Psoas muscle (tissue), 8 donors: Measurements from ENCODE around the gene LHFPL6. TPM values are rescaled to one million over a fixed set of nuclear protein-coding genes. Genes with fewer than 3 reads are reported as not detected.

Experiments used
- ATAC-seq, 4 donors: fragments of 200-7000 bp; cut with Tn5 transposase; one replicate each; pipeline ENCODE4 v1.9.1; 2020; ENCODE audit warnings: moderate library complexity in 3 of 4, mild to moderate bottlenecking in 2 of 4
- DNase-seq, 2 donors: peaks; one replicate each; pipeline ENCODE4 v3.0.0-alpha.2; 2020
- H3K27ac ChIP-seq: fragments of 200-600 bp; one replicate; pipeline ENCODE4 v1.8.0; 2022
- H3K27me3 ChIP-seq, 3 donors: fragments of 200-600 bp in 1 of 3; one replicate each; pipeline versions ENCODE4 v1.6.1 to v1.8.0; 2013 to 2022; ENCODE audit warnings: low read length in 2 of 3, mild to moderate bottlenecking in 2 of 3, moderate library complexity in 1 of 3; ENCODE audit not compliant: insufficient read depth in 3 of 3
- H3K36me3 ChIP-seq, 2 donors: fragments of 200-600 bp in 1 of 2; one replicate each; pipeline versions ENCODE4 v1.6.1 to v1.8.0; 2013 to 2022; ENCODE audit warnings: low read depth in 1 of 2, mild to moderate bottlenecking in 1 of 2, moderate library complexity in 1 of 2; ENCODE audit not compliant: insufficient read depth in 1 of 2
- H3K4me1 ChIP-seq: fragments of 200-600 bp; one replicate; pipeline ENCODE4 v1.8.0; 2022
- H3K4me3 ChIP-seq: fragments of 200-600 bp; one replicate; pipeline ENCODE4 v1.8.0; 2022; ENCODE audit warnings: mild to moderate bottlenecking
- H3K9me3 ChIP-seq: fragments of 200-600 bp; one replicate; pipeline ENCODE4 v1.8.0; 2022
- WGBS, 3 donors: extraction: QIAGEN DNeasy Blood & Tissue Kit; methylation state at CpG; one replicate each; pipeline versions ENCODE4 v1.1.6 to v1.1.7; 2013; 5-methylcytosine and 5-hydroxymethylcytosine counted together
- intact Hi-C, 2 donors: fragments of 100-400 bp; cut with DNase I; formaldehyde crosslinking; loops; one replicate each; pipeline versions ENCODE4 v1.11.0 to v1.14.2; 2022
- polyA plus RNA-seq, 3 donors: library from polyadenylated mRNA; stranded (reverse); fragments of 200-250 nt; gene quantifications; one replicate each; pipeline ENCODE4 v1.2.3, GENCODE V29; 2013
- total RNA-seq, 4 donors: library from RNA; stranded (reverse); fragmentation: NEBNext Ultra II Directional in 2 of 4; extraction: Animal tissue kit (Norgen Biotek cat#: 25700) in 2 of 4; gene quantifications; one replicate each; pipeline versions ENCODE4 v1.2.1 to v1.2.4, GENCODE V29; 2021 to 2023
- TF ChIP-seq, protein P1 (sequence below): fragments of 200-600 bp; IDR thresholded peaks from one replicate; pipeline ENCODE4 v1.8.0; 2022; ENCODE audit warnings: antibody characterized with exemption
- donor health status: healthy with polysubstance abuse.
- donor health status: DM: no; HTN: no; CAD: no; lungs with moderate emphysema.
- donor health status: Bipolar disorder and iron deficiency.
- donor health status: healthy.
- donor health status: DM: yes; HTN: yes; CAD: no.
- donor health status: DM: no; HTN: no; CAD: no.
- donor health status: DM: no; HTN: no; CAD: no.
- donor health status: DM: yes; HTN: yes; CAD: no.

LHFPL6 gene
- total and polyA plus RNA-seq, 7 donors: 15.0 to 35.8 (median 17.3) TPM

DNA sequence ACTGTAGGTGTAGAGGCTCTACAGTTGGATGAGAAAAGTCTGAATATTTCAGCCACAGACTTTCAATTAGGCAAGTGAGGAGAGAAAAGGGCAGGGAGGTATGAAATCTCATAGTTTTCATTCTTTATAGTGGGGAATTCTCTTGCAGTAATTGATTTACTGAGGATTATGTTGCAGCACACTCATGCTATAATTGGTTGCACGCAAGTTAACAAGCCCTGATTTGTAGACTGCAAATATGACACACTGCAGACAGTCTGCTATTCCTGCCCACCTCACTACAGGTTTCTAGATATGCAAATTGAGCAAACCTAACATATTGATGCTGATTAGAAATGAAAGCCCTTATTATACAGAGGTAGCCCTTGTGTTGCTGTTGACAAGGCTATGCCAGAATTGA is 139.4 kb downstream of the LHFPL6 start:
- H3K27ac ChIP-seq: no peak overlapping the region
- 55 to 81% (median 68%) methylated on average over 1 of the region's 1 CpG for WGBS, 3 donors
- no peak for DNase-seq
- TF ChIP-seq, protein P1, sequence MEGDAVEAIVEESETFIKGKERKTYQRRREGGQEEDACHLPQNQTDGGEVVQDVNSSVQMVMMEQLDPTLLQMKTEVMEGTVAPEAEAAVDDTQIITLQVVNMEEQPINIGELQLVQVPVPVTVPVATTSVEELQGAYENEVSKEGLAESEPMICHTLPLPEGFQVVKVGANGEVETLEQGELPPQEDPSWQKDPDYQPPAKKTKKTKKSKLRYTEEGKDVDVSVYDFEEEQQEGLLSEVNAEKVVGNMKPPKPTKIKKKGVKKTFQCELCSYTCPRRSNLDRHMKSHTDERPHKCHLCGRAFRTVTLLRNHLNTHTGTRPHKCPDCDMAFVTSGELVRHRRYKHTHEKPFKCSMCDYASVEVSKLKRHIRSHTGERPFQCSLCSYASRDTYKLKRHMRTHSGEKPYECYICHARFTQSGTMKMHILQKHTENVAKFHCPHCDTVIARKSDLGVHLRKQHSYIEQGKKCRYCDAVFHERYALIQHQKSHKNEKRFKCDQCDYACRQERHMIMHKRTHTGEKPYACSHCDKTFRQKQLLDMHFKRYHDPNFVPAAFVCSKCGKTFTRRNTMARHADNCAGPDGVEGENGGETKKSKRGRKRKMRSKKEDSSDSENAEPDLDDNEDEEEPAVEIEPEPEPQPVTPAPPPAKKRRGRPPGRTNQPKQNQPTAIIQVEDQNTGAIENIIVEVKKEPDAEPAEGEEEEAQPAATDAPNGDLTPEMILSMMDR: no peak
- H3K36me3 ChIP-seq: no peaks in the 10 kb centered on the region
- intact Hi-C loops: no loop called here
- no peak overlapping the region for H3K4me3 ChIP-seq
- no peak for ATAC-seq
- H3K4me1 ChIP-seq: no peaks in the 10 kb centered on the region
- no peaks in the 10 kb centered on the region for H3K27me3 ChIP-seq
- H3K9me3 ChIP-seq: no peaks in the 10 kb centered on the region

DNA sequence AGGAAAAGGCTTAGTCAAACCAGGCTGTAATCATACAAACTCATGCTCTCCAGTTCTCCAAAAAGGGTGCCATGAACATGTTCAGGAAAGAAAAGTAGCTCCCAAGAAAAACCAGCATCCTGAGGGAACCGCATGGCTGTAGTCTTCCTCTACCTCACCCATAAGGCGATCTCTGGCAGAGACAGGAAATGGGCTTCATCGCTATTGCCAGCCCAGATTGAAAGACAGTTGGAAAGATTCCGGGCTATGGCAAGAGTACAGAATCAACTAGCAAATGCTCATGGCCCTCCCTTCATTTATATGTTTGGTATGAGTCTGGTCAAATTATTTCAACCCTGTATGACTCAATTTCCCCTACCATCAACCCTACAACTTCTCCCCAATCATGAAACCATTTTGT is 140.1 kb downstream of the LHFPL6 start:
- Histone ChIP-seq H3K27me3 (no peaks in the 10 kb centered on the region), H3K36me3 (no peaks in the 10 kb centered on the region), H3K27ac (no peak overlapping the region), H3K4me3 (no peak overlapping the region), H3K4me1 (no peaks in the 10 kb centered on the region), H3K9me3 (no peaks in the 10 kb centered on the region)
- TF ChIP-seq, protein P1: no peak
- WGBS, 3 donors: 91 to 93% (median 92%) methylated on average over 4 of the region's 4 CpGs
- intact Hi-C loops: no loop called here
- no peak for DNase-seq
- ATAC-seq: no peak

- no peaks in the 10 kb centered on the region for H3K4me1 ChIP-seq
- no peak for ATAC-seq
- 92 to 96% (median 96%) methylated on average over 2 of the region's 2 CpGs for WGBS, 3 donors
- intact Hi-C loops: no loop called here
- H3K4me3 ChIP-seq: no peak overlapping the region
- TF ChIP-seq, protein P1: no peak
- no peaks in the 10 kb centered on the region for H3K27me3 ChIP-seq
- DNase-seq: no peak
- no peaks in the 10 kb centered on the region for H3K9me3 ChIP-seq
- H3K36me3 ChIP-seq: no peaks in the 10 kb centered on the region
- H3K27ac ChIP-seq: no peak overlapping the region
These were observed 140.6 kb downstream of the LHFPL6 start for GRCh38 chr13:39462428-39462827.

DNA sequence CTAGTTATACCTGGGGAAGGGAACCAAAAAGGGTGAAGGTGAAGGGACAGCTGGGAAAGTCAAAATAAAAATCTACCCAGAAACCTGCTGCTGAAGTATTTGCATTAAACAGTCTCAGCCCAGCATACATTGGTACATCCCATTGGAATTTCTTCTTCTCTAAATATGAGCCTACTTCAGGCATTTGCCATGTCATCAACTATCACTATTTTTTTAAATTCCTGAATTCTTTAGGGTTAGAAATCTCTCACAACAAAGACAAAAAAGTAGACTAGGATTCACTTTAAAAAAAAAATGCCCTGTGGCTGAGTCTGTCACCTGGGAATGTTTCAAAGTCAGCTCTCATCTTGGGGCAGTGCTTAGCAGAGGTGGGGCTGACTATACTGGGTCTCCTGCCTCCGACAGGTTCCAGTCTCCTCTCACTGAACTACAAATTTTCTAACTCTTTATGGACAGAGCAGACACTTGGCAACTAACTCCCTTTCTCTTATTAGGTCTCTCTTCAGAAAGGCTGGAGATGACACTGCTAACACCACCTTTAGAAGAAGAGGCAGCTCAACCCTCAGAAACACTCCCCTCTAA is 141.2 kb downstream of the LHFPL6 start:
- DNase-seq (no peak), ATAC-seq (no peak)
- H3K27me3 ChIP-seq: no peaks in the 10 kb centered on the region
- H3K27ac ChIP-seq: no peak overlapping the region
- intact Hi-C loops: no loop called here
- no peaks in the 10 kb centered on the region for H3K9me3 ChIP-seq
- H3K4me3 ChIP-seq: no peak overlapping the region
- no peaks in the 10 kb centered on the region for H3K36me3 ChIP-seq
- TF ChIP-seq, protein P1: no peak
- H3K4me1 ChIP-seq: no peaks in the 10 kb centered on the region
- WGBS, 3 donors: 88 to 96% (median 96%) methylated on average over 1 of the region's 1 CpG

DNA sequence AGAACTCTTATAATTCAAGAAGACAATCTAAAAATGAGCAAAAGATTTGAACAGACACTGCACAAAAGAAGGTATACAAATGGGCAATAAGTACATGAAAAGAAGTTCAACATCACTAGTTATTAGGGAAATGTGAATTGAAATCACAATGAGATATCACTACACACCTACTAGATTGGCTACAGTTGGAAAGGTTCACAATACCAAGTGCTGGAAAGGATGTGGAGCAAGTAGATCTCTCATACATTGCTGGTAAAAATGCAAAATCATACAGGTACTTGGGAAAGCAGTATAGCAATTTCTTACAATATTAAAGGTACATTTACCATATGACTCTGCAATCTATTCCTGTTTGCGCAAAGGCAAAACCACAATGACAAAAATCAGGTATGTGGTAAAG is 145.7 kb downstream of the LHFPL6 start:
- 97 to 100% (median 100%) methylated on average over 1 of the region's 1 CpG for WGBS, 3 donors
- intact Hi-C loops: no loop called here

More for the DNA sequence above, 145.7 kb downstream of the LHFPL6 start:
- no peaks in the 10 kb centered on the region for H3K9me3 ChIP-seq
- no peaks in the 10 kb centered on the region for H3K36me3 ChIP-seq
- ATAC-seq (no peak), DNase-seq (no peak)
- no peak overlapping the region for H3K4me3 ChIP-seq
- TF ChIP-seq, protein P1: no peak
- no peaks in the 10 kb centered on the region for H3K27me3 ChIP-seq
- no peak overlapping the region for H3K27ac ChIP-seq
- peaks cover 18% of the 10 kb centered on the region for H3K4me1 ChIP-seq
